Psoas muscle (tissue), 8 donors: ENCODE measurements around the gene C1orf56. TPM values are rescaled to one million over a fixed set of nuclear protein-coding genes. Genes with fewer than 3 reads are reported as not detected.

Experiments
- ATAC-seq, 4 donors: fragments of 200-7000 bp; cut with Tn5 transposase; one replicate each; pipeline ENCODE4 v1.9.1; 2020; ENCODE audit warnings: moderate library complexity in 3 of 4, mild to moderate bottlenecking in 2 of 4
- DNase-seq, 2 donors: peaks; one replicate each; pipeline ENCODE4 v3.0.0-alpha.2; 2020
- H3K27ac ChIP-seq: fragments of 200-600 bp; one replicate; pipeline ENCODE4 v1.8.0; 2022
- H3K27me3 ChIP-seq, 3 donors: fragments of 200-600 bp in 1 of 3; one replicate each; pipeline versions ENCODE4 v1.6.1 to v1.8.0; 2013 to 2022; ENCODE audit warnings: low read length in 2 of 3, mild to moderate bottlenecking in 2 of 3, moderate library complexity in 1 of 3; ENCODE audit not compliant: insufficient read depth in 3 of 3
- H3K36me3 ChIP-seq, 2 donors: fragments of 200-600 bp in 1 of 2; one replicate each; pipeline versions ENCODE4 v1.6.1 to v1.8.0; 2013 to 2022; ENCODE audit warnings: low read depth in 1 of 2, mild to moderate bottlenecking in 1 of 2, moderate library complexity in 1 of 2; ENCODE audit not compliant: insufficient read depth in 1 of 2
- H3K4me1 ChIP-seq: fragments of 200-600 bp; one replicate; pipeline ENCODE4 v1.8.0; 2022
- H3K4me3 ChIP-seq: fragments of 200-600 bp; one replicate; pipeline ENCODE4 v1.8.0; 2022; ENCODE audit warnings: mild to moderate bottlenecking
- H3K9me3 ChIP-seq: fragments of 200-600 bp; one replicate; pipeline ENCODE4 v1.8.0; 2022
- CTCF ChIP-seq: fragments of 200-600 bp; IDR thresholded peaks from one replicate; pipeline ENCODE4 v1.8.0; 2022; ENCODE audit warnings: antibody characterized with exemption
- WGBS, 3 donors: extraction: QIAGEN DNeasy Blood & Tissue Kit; methylation state at CpG; one replicate each; pipeline versions ENCODE4 v1.1.6 to v1.1.7; 2013; 5-methylcytosine and 5-hydroxymethylcytosine counted together
- intact Hi-C, 2 donors: fragments of 100-400 bp; cut with DNase I; formaldehyde crosslinking; loops; one replicate each; pipeline versions ENCODE4 v1.11.0 to v1.14.2; 2022
- polyA plus RNA-seq, 3 donors: library from polyadenylated mRNA; stranded (reverse); fragments of 200-250 nt; gene quantifications; one replicate each; pipeline ENCODE4 v1.2.3, GENCODE V29; 2013
- total RNA-seq, 4 donors: library from RNA; stranded (reverse); fragmentation: NEBNext Ultra II Directional in 2 of 4; extraction: Animal tissue kit (Norgen Biotek cat#: 25700) in 2 of 4; gene quantifications; one replicate each; pipeline versions ENCODE4 v1.2.1 to v1.2.4, GENCODE V29; 2021 to 2023
- donor health status: healthy with polysubstance abuse.
- donor health status: DM: no; HTN: no; CAD: no; lungs with moderate emphysema.
- donor health status: Bipolar disorder and iron deficiency.
- donor health status: healthy.
- donor health status: DM: yes; HTN: yes; CAD: no.
- donor health status: DM: no; HTN: no; CAD: no.
- donor health status: DM: no; HTN: no; CAD: no.
- donor health status: DM: yes; HTN: yes; CAD: no.

C1orf56 gene
- total and polyA plus RNA-seq, 7 donors, result 1.3 to 16.9 (median 6.9) TPM

GRCh38 chr1:151012684-151013471, 34.7 kb upstream of the C1orf56 start:
- no peak for ATAC-seq
- no peak for DNase-seq
- 89 to 93% (median 91%) methylated on average over 14 of the region's 14 CpGs for WGBS, 3 donors
- H3K9me3 ChIP-seq, result no peaks in the 10 kb centered on the region
- no peak overlapping the region for H3K27ac ChIP-seq
- H3K4me3 ChIP-seq, result no peak overlapping the region
- peaks cover 0 to 24% of the 10 kb centered on the region in 2 donors for H3K36me3 ChIP-seq
- peaks cover 25% of the 10 kb centered on the region for H3K4me1 ChIP-seq
- intact Hi-C loops, result no loop called here
- no peaks in the 10 kb centered on the region for H3K27me3 ChIP-seq
- no peak for TF ChIP-seq CTCF

GRCh38 chr1:151013518-151013917, 34.0 kb upstream of the C1orf56 start:
- Histone ChIP-seq H3K4me1 (peaks cover 23% of the 10 kb centered on the region), H3K27ac (peak overlapping the region; percentile 39), H3K27me3 (no peaks in the 10 kb centered on the region), H3K4me3 (no peak overlapping the region), H3K9me3 (no peaks in the 10 kb centered on the region), H3K36me3 (peaks cover 0 to 30% of the 10 kb centered on the region in 2 donors)
- TF ChIP-seq CTCF, result no peak
- intact Hi-C loops, result no loop called here
- WGBS, 3 donors, result 71 to 83% (median 83%) methylated on average over 2 of the region's 2 CpGs
- DNase-seq (no peak), ATAC-seq (no peak)

GRCh38 chr1:151024540-151025146, 22.9 kb upstream of the C1orf56 start:
- Histone ChIP-seq H3K27ac (peak overlapping the region; percentile 92), H3K4me1 (peaks cover 30% of the 10 kb centered on the region), H3K4me3 (no peak overlapping the region), H3K27me3 (no peaks in the 10 kb centered on the region), H3K9me3 (no peaks in the 10 kb centered on the region), H3K36me3 (peaks cover 8 to 57% of the 10 kb centered on the region in 2 donors)
- ATAC-seq (peak; percentile 83 to 96 (median 86)), DNase-seq (peak; percentile 77 to 89)
- WGBS, 3 donors, result 18 to 30% (median 27%) methylated on average over 6 of the region's 6 CpGs
- intact Hi-C loops, result loop anchor here (5.0 kb wide), 3 partner anchors 33 to 133 kb away; partner anchors contain the start of genes TNFAIP8L2 (in 2 of the 2), CDC42SE1 (in 1 of the 2) and MLLT11 (in 1 of the 2)
- peak; percentile 73 for TF ChIP-seq CTCF

- intact Hi-C loops, result loop anchor here (5.0 kb wide), 2 partner anchors 36 to 131 kb away; partner anchors contain the start of genes TNFAIP8L2 (in 2 of the 2) and MLLT11 (in 1 of the 2)
- TF ChIP-seq CTCF, result no peak
Observed at GRCh38 chr1:151026460-151026859, 21.1 kb upstream of the C1orf56 start.

More at GRCh38 chr1:151026460-151026859, 21.1 kb upstream of the C1orf56 start:
- Histone ChIP-seq H3K4me1 (peaks cover 30% of the 10 kb centered on the region), H3K4me3 (no peak overlapping the region), H3K36me3 (peaks cover 15 to 63% of the 10 kb centered on the region in 2 donors), H3K9me3 (no peaks in the 10 kb centered on the region), H3K27ac (no peak overlapping the region), H3K27me3 (no peaks in the 10 kb centered on the region)
- ATAC-seq, result no peak
- no peak for DNase-seq
